Breast epithelium (tissue), 4 donors: ENCODE measurements around the gene PRRX2. TPM values are rescaled to one million over a fixed set of nuclear protein-coding genes. Genes with fewer than 3 reads are reported as not detected.
A peak's percentile ranks its signal among the peaks of the same experiment; 100 is the strongest.

Source experiments
- DNase-seq, 2 donors: peaks; one replicate each; pipeline ENCODE4 v3.0.0-alpha.2; 2019; ENCODE audit warnings: low spot score in 2 of 2
- H3K27ac ChIP-seq, 2 donors: fragments of 200-600 bp; sonication (generic) in 1 of 2; one replicate each; pipeline ENCODE4 v1.5.1; 2016 to 2019; ENCODE audit warnings: mild to moderate bottlenecking in 1 of 2
- H3K27me3 ChIP-seq, 2 donors: fragments of 200-600 bp; sonication (generic) in 1 of 2; one replicate each; pipeline versions ENCODE4 v1.5.1 to v1.6.0; 2017 to 2019; ENCODE audit warnings: control low read depth in 1 of 2, mild to moderate bottlenecking in 1 of 2
- H3K36me3 ChIP-seq: fragments of 200-600 bp; one replicate; pipeline ENCODE4 v1.5.1; 2019
- H3K4me1 ChIP-seq, 2 donors: fragments of 200-600 bp; sonication (generic); one replicate each; pipeline ENCODE4 v1.5.1; 2016 to 2019; ENCODE audit warnings: control low read depth in 1 of 2
- H3K4me3 ChIP-seq, 3 donors: fragments of 200-600 bp; sonication (generic); 1 replicate in 2 of 3; 2 replicates in 1 of 3; pipeline ENCODE4 v1.5.1; 2016 to 2019; ENCODE audit warnings: mild to moderate bottlenecking in 3 of 3, moderate library complexity in 2 of 3
- H3K9me3 ChIP-seq, 2 donors: fragments of 200-600 bp; sonication (generic) in 1 of 2; one replicate each; pipeline ENCODE4 v1.5.1; 2016 to 2019; ENCODE audit warnings: control low read depth in 1 of 2
- CTCF ChIP-seq, 3 donors: fragments of 450-650 bp; IDR thresholded peaks; one replicate each; pipeline ENCODE4 v1.5.1; 2016 to 2017; ENCODE audit warnings: antibody characterized with exemption in 3 of 3, mild to moderate bottlenecking in 3 of 3, moderate library complexity in 3 of 3
- POLR2A ChIP-seq: fragments of 450-650 bp; IDR thresholded peaks from one replicate; pipeline ENCODE4 v1.6.1; 2016; ENCODE audit warnings: antibody characterized with exemption, mild to moderate bottlenecking, moderate library complexity
- POLR2AphosphoS5 ChIP-seq, 3 donors: sonication (generic); formaldehyde crosslinking; IDR thresholded peaks; one replicate each; pipeline ENCODE4 v1.6.1; 2017; ENCODE audit warnings: antibody characterized with exemption in 3 of 3
- intact Hi-C: fragments of 100-400 bp; cut with DNase I; formaldehyde crosslinking; loops from one replicate; pipeline ENCODE4 v1.15.1; 2023; ENCODE audit warnings: low total_unique reads
- total RNA-seq, 3 donors: library from RNA; depleted of rRNA; stranded (reverse); fragments of >200 nt; gene quantifications; one replicate each; pipeline ENCODE4 v1.1.0, GENCODE V29; 2016

The PRRX2 gene
- total RNA-seq, 3 donors from 2014 or later = 4.4 to 35.1 (median 9.9) TPM

- no peaks in the 10 kb centered on the region for H3K4me1 ChIP-seq
- H3K9me3 ChIP-seq = no peaks in the 10 kb centered on the region
- H3K36me3 ChIP-seq = no peaks in the 10 kb centered on the region
- intact Hi-C loops = no loop called here
- H3K27me3 ChIP-seq = no peaks in the 10 kb centered on the region
- no peak for DNase-seq
- no peak for TF ChIP-seq POLR2A
- TF ChIP-seq POLR2AphosphoS5 (IDR thresholded peaks at IDR 0.05) = no peak
- no peak for TF ChIP-seq CTCF (IDR thresholded peaks at IDR 0.05)
- no peak overlapping the region for H3K27ac ChIP-seq
- H3K4me3 ChIP-seq = no peak overlapping the region
Observed at GRCh38 chr9:129688285-129689043, 23.0 kb downstream of the PRRX2 start.

- TF ChIP-seq POLR2AphosphoS5 (IDR thresholded peaks at IDR 0.05) = no peak
- no peak for TF ChIP-seq POLR2A
- no peak for TF ChIP-seq CTCF (IDR thresholded peaks at IDR 0.05)
- no peaks in the 10 kb centered on the region for H3K36me3 ChIP-seq
- no peak overlapping the region for H3K4me3 ChIP-seq
- no peak for DNase-seq
- no peaks in the 10 kb centered on the region for H3K9me3 ChIP-seq
- intact Hi-C loops = loop anchor here (5.0 kb wide), 1 partner anchor 930 kb away; no protein-coding TSS in a partner anchor
- no peak overlapping the region for H3K27ac ChIP-seq
- H3K27me3 ChIP-seq = no peaks in the 10 kb centered on the region
- no peaks in the 10 kb centered on the region for H3K4me1 ChIP-seq
Observed at GRCh38 chr9:129692534-129692933, 27.1 kb downstream of the PRRX2 start.

GRCh38 chr9:129693741-129694140, 28.3 kb downstream of the PRRX2 start:
- TF ChIP-seq POLR2AphosphoS5 (IDR thresholded peaks at IDR 0.05) (no peak), POLR2A (no peak), CTCF (IDR thresholded peaks at IDR 0.05) (no peak)
- intact Hi-C loops = loop anchor here (5.0 kb wide), 1 partner anchor 931 kb away; no protein-coding TSS in a partner anchor
- Histone ChIP-seq H3K27ac (peak overlapping the region in 1 of 2 donors; percentile 80), H3K36me3 (no peaks in the 10 kb centered on the region), H3K4me3 (no peak overlapping the region), H3K27me3 (no peaks in the 10 kb centered on the region), H3K4me1 (no peaks in the 10 kb centered on the region), H3K9me3 (no peaks in the 10 kb centered on the region)
- DNase-seq = no peak

GRCh38 chr9:129694243-129694646, 28.8 kb downstream of the PRRX2 start:
- Histone ChIP-seq H3K9me3 (no peaks in the 10 kb centered on the region), H3K4me1 (no peaks in the 10 kb centered on the region), H3K36me3 (no peaks in the 10 kb centered on the region), H3K4me3 (no peak overlapping the region), H3K27me3 (no peaks in the 10 kb centered on the region), H3K27ac (peak overlapping the region; percentile 25 to 80)
- intact Hi-C loops = loop anchor here (5.0 kb wide), 1 partner anchor 932 kb away; no protein-coding TSS in a partner anchor
- TF ChIP-seq POLR2AphosphoS5 (IDR thresholded peaks at IDR 0.05) = no peak
- no peak for TF ChIP-seq POLR2A
- no peak for DNase-seq

GRCh38 chr9:129695870-129696269, 30.4 kb downstream of the PRRX2 start:
- no peaks in the 10 kb centered on the region for H3K4me1 ChIP-seq

More at GRCh38 chr9:129695870-129696269, 30.4 kb downstream of the PRRX2 start:
- intact Hi-C loops = no loop called here
- TF ChIP-seq POLR2AphosphoS5 (IDR thresholded peaks at IDR 0.05) (no peak), CTCF (IDR thresholded peaks at IDR 0.05) (no peak), POLR2A (no peak)
- Histone ChIP-seq H3K36me3 (no peaks in the 10 kb centered on the region), H3K27ac (peak overlapping the region; percentile 25 to 80), H3K4me3 (no peak overlapping the region), H3K27me3 (no peaks in the 10 kb centered on the region), H3K9me3 (no peaks in the 10 kb centered on the region)
- DNase-seq = no peak
